MCF 10A (cell line): Measurements from ENCODE around the gene TREX2. TPM values are rescaled to one million over a fixed set of nuclear protein-coding genes. Genes with fewer than 3 reads are reported as not detected.

Source experiments
- BruUV-seq: library from RNA; stranded (reverse); fragments of 400-500 nt; replicated peaks from 2 replicates; lab custom pipeline; 2021; lab: Mats Ljungman, UMichigan
- CTCF ChIA-PET: fragments of 300-600 bp; sonication (Branson Sonifier 250); formaldehyde crosslinking; extraction: SDS; loops from one replicate; lab custom pipeline; 2021; ENCODE audit warnings: antibody characterized with exemption, inconsistent platforms; lab: Yijun Ruan, JAX
- POLR2A ChIA-PET: fragments of 300-600, 350-650 bp; sonication (Branson Sonifier 250); formaldehyde crosslinking; extraction: SDS; loops from one replicate; lab custom pipeline; 2020; ENCODE audit warnings: antibody characterized with exemption, inconsistent platforms; lab: Yijun Ruan, JAX
- DNase-seq: peaks from one replicate; pipeline ENCODE4 v3.0.0-alpha.2; 2018; ENCODE audit not compliant: unreplicated experiment
- H3K27ac Mint-ChIP-seq: one replicate; pipeline ENCODE4 v1.8.0; 2022; ENCODE audit warnings: mild to moderate bottlenecking, low read depth, mixed read lengths; ENCODE audit not compliant: unreplicated experiment
- H3K27me3 Mint-ChIP-seq: one replicate; pipeline ENCODE4 v1.8.0; 2022; ENCODE audit warnings: mixed read lengths; ENCODE audit not compliant: insufficient read depth, unreplicated experiment
- H3K36me3 Mint-ChIP-seq: one replicate; pipeline ENCODE4 v1.8.0; 2022; ENCODE audit warnings: mild to moderate bottlenecking, moderate library complexity, mixed read lengths; ENCODE audit not compliant: insufficient read depth, unreplicated experiment
- H3K4me1 Mint-ChIP-seq: one replicate; pipeline ENCODE4 v1.8.0; 2022; ENCODE audit warnings: mixed read lengths; ENCODE audit not compliant: insufficient read depth, unreplicated experiment
- H3K4me3 Mint-ChIP-seq: one replicate; pipeline ENCODE4 v1.8.0; 2022; ENCODE audit warnings: mild to moderate bottlenecking, moderate library complexity, mixed read lengths; ENCODE audit not compliant: unreplicated experiment
- H3K9me3 Mint-ChIP-seq: one replicate; pipeline ENCODE4 v1.8.0; 2022; ENCODE audit warnings: mixed read lengths; ENCODE audit not compliant: unreplicated experiment
- intact Hi-C: fragments of 100-400 bp; cut with micrococcal nuclease; formaldehyde crosslinking; loops from 2 replicates; pipeline ENCODE4 v1.14.1; 2022
- total RNA-seq: library from RNA; stranded (reverse); gene quantifications from 2 replicates; pipeline ENCODE4 v1.2.3, GENCODE V29; 2022
- TF ChIP-seq, protein P1 (sequence below): fragments of 200-600 bp; IDR thresholded peaks from one replicate; pipeline ENCODE4 v1.8.0; 2022; ENCODE audit warnings: antibody characterized with exemption, mild to moderate bottlenecking; ENCODE audit not compliant: unreplicated experiment

The TREX2 gene
- total RNA-seq, 1 experiment from 2014 or later = 0.75 TPM

GRCh38 chrX:153494061-153494460 lies 48.2 kb upstream of the TREX2 start:
- Mint-ChIP-seq H3K36me3 (no peaks in the 10 kb centered on the region), H3K4me1 (peaks cover 6% of the 10 kb centered on the region), H3K27ac (no peak overlapping the region), H3K27me3 (no peaks in the 10 kb centered on the region), H3K4me3 (no peak overlapping the region), H3K9me3 (no peaks in the 10 kb centered on the region)
- no peak for DNase-seq
- intact Hi-C loops = no loop called here
- BruUV-seq = no TSS peak
- POLR2A ChIA-PET = no interaction called here
- TF ChIP-seq, protein P1, sequence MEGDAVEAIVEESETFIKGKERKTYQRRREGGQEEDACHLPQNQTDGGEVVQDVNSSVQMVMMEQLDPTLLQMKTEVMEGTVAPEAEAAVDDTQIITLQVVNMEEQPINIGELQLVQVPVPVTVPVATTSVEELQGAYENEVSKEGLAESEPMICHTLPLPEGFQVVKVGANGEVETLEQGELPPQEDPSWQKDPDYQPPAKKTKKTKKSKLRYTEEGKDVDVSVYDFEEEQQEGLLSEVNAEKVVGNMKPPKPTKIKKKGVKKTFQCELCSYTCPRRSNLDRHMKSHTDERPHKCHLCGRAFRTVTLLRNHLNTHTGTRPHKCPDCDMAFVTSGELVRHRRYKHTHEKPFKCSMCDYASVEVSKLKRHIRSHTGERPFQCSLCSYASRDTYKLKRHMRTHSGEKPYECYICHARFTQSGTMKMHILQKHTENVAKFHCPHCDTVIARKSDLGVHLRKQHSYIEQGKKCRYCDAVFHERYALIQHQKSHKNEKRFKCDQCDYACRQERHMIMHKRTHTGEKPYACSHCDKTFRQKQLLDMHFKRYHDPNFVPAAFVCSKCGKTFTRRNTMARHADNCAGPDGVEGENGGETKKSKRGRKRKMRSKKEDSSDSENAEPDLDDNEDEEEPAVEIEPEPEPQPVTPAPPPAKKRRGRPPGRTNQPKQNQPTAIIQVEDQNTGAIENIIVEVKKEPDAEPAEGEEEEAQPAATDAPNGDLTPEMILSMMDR = no peak
- CTCF ChIA-PET = interaction anchor here (0.6 kb wide), 3 partner anchors 24 to 462 kb away, joined by 3 to 4 read pairs (median 3); no protein-coding TSS in a partner anchor

- no TSS peak for BruUV-seq
- Mint-ChIP-seq H3K36me3 (no peaks in the 10 kb centered on the region), H3K27ac (no peak overlapping the region), H3K9me3 (no peaks in the 10 kb centered on the region), H3K4me1 (peaks cover 6% of the 10 kb centered on the region), H3K4me3 (no peak overlapping the region), H3K27me3 (no peaks in the 10 kb centered on the region)
- intact Hi-C loops = no loop called here
- POLR2A ChIA-PET = no interaction called here
- no peak for DNase-seq
- CTCF ChIA-PET = interaction anchor here (0.6 kb wide), 1 partner anchor 10 kb away, joined by 3 read pairs; no protein-coding TSS in a partner anchor
- TF ChIP-seq, protein P1 = no peak
Measured at GRCh38 chrX:153493085-153493484, 47.2 kb upstream of the TREX2 start.

- POLR2A ChIA-PET = no interaction called here
- Mint-ChIP-seq H3K4me1 (peaks cover 6% of the 10 kb centered on the region), H3K36me3 (no peaks in the 10 kb centered on the region), H3K9me3 (no peaks in the 10 kb centered on the region), H3K27me3 (no peaks in the 10 kb centered on the region), H3K27ac (no peak overlapping the region), H3K4me3 (no peak overlapping the region)
- intact Hi-C loops = no loop called here
- DNase-seq = no peak
- CTCF ChIA-PET = interaction anchor here (0.6 kb wide), 1 partner anchor 10 kb away, joined by 3 read pairs; no protein-coding TSS in a partner anchor
- TF ChIP-seq, protein P1 = no peak
- no TSS peak for BruUV-seq
Measured at GRCh38 chrX:153492543-153492942, 46.7 kb upstream of the TREX2 start.

DNA sequence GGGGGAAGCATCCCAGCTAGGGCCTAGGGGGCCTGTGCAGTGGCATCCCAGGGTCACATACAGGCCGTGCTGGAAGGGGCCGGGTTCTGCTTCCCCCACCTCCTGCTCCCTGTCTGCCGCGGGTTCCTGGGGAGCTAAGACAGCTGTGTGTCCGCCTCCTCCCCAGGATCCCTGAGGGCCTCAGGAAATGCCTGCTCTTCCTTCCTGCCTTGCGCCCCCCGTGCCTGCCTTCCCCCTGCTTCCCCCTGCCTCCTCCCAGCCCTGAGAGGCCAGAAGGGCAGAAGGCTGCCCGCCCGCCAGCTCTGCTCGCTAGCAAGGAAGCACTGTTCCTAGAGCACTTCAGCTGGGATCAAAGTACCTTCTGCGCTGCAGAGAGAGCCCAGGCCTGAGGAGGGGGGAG lies 46.1 kb upstream of the TREX2 start:
- Mint-ChIP-seq H3K36me3 (no peaks in the 10 kb centered on the region), H3K4me1 (peaks cover 6% of the 10 kb centered on the region), H3K4me3 (no peak overlapping the region), H3K9me3 (no peaks in the 10 kb centered on the region), H3K27ac (no peak overlapping the region), H3K27me3 (no peaks in the 10 kb centered on the region)
- TF ChIP-seq, protein P1 = no peak
- intact Hi-C loops = no loop called here
- no peak for DNase-seq
- ChIA-PET CTCF (no interaction called here), POLR2A (no interaction called here)
- BruUV-seq = no TSS peak
